ENCODE measurements around the gene CDK6. TPM values are rescaled to one million over a fixed set of nuclear protein-coding genes. Genes with fewer than 3 reads are reported as not detected.

The CDK6 gene
- total and polyA plus RNA-seq, 10 of the 15 experiments (the other 5 are each of a cell fraction or from before 2014, with no cell fraction given): 8.0 to 118 (median 45.8) TPM

DNA sequence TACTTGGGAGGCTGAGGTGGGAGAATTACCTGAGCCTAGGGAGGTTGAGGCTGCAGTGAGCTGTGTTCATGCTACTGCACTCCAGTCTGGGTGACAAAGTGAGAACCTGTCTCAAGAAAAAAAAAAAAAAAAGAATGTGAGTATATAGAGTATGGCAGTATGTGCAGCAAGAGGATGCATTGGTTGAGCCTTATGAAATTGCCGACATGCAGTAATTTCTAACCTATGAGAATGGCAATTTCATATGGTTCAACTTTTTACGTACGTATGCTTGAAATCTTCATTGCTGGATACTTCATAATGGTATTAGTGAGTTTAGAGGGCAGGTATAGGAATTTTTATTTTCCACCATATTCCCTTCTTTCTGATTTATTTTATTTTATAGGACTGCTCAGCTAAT, 241.6 kb downstream of the CDK6 start:
- TF ChIP-seq, protein P1, sequence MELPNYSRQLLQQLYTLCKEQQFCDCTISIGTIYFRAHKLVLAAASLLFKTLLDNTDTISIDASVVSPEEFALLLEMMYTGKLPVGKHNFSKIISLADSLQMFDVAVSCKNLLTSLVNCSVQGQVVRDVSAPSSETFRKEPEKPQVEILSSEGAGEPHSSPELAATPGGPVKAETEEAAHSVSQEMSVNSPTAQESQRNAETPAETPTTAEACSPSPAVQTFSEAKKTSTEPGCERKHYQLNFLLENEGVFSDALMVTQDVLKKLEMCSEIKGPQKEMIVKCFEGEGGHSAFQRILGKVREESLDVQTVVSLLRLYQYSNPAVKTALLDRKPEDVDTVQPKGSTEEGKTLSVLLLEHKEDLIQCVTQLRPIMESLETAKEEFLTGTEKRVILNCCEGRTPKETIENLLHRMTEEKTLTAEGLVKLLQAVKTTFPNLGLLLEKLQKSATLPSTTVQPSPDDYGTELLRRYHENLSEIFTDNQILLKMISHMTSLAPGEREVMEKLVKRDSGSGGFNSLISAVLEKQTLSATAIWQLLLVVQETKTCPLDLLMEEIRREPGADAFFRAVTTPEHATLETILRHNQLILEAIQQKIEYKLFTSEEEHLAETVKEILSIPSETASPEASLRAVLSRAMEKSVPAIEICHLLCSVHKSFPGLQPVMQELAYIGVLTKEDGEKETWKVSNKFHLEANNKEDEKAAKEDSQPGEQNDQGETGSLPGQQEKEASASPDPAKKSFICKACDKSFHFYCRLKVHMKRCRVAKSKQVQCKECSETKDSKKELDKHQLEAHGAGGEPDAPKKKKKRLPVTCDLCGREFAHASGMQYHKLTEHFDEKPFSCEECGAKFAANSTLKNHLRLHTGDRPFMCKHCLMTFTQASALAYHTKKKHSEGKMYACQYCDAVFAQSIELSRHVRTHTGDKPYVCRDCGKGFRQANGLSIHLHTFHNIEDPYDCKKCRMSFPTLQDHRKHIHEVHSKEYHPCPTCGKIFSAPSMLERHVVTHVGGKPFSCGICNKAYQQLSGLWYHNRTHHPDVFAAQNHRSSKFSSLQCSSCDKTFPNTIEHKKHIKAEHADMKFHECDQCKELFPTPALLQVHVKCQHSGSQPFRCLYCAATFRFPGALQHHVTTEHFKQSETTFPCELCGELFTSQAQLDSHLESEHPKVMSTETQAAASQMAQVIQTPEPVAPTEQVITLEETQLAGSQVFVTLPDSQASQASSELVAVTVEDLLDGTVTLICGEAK (IDR thresholded peaks at IDR 0.05; ENCODE audit: borderline replicate concordance): no peak
- TF ChIP-seq EGR1 (IDR thresholded peaks at IDR 0.05; ENCODE audit: borderline replicate concordance in 1 of 2, low read depth in 2 of 2, low read length in 2 of 2) (no peak), SMARCA5 (IDR thresholded peaks at IDR 0.05) (no peak), PML (IDR thresholded peaks at IDR 0.05; ENCODE audit: low read length) (no peak), TBL1XR1 (IDR thresholded peaks at IDR 0.05; ENCODE audit: low read depth, low read length) (no peak), POLR2A (IDR thresholded peaks at IDR 0.05; ENCODE audit: low read depth, low read length) (no peak), KAT2A (conservative IDR thresholded peaks at IDR 0.05; ENCODE audit: control insufficient read depth, low read depth, low read length) (no peak)
- TF ChIP-seq, protein P2, sequence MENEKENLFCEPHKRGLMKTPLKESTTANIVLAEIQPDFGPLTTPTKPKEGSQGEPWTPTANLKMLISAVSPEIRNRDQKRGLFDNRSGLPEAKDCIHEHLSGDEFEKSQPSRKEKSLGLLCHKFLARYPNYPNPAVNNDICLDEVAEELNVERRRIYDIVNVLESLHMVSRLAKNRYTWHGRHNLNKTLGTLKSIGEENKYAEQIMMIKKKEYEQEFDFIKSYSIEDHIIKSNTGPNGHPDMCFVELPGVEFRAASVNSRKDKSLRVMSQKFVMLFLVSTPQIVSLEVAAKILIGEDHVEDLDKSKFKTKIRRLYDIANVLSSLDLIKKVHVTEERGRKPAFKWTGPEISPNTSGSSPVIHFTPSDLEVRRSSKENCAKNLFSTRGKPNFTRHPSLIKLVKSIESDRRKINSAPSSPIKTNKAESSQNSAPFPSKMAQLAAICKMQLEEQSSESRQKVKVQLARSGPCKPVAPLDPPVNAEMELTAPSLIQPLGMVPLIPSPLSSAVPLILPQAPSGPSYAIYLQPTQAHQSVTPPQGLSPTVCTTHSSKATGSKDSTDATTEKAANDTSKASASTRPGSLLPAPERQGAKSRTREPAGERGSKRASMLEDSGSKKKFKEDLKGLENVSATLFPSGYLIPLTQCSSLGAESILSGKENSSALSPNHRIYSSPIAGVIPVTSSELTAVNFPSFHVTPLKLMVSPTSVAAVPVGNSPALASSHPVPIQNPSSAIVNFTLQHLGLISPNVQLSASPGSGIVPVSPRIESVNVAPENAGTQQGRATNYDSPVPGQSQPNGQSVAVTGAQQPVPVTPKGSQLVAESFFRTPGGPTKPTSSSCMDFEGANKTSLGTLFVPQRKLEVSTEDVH (IDR thresholded peaks at IDR 0.05; ENCODE audit: low read depth, partially characterized antibody): no peak
- Histone ChIP-seq H2AFZ (ENCODE audit: control insufficient read depth, low read depth, low read length) (no peak overlapping the region), H3K4me2 (ENCODE audit: control insufficient read depth, insufficient read depth) (no peak overlapping the region)

More for the DNA sequence above, 241.6 kb downstream of the CDK6 start:
- no peak overlapping the region for H3K4me3 ChIP-seq
- intact Hi-C loops (cut with micrococcal nuclease; ENCODE audit: unreplicated experiment) (loop anchor here (10.0 kb wide), 1 partner anchor 640 kb away; the partner anchor contains the start of gene VPS50), in situ Hi-C loops (cut with MboI) (loop anchor here (10.0 kb wide), 1 partner anchor 630 kb away; the partner anchor contains the start of gene HEPACAM2)
- no peaks in the 10 kb centered on the region for H4K20me1 ChIP-seq (ENCODE audit: control insufficient read depth, insufficient read depth)
- DNase-seq (ENCODE audit: low read depth, low spot score): no peak
- POLR2A ChIA-PET: interaction anchor here (0.6 kb wide), 1 partner anchor 65 kb away, joined by 6 read pairs; no protein-coding TSS in a partner anchor
- BruUV-seq (replicated peaks): no TSS peak
- RAD21 ChIA-PET (ENCODE audit: unreplicated experiment): interaction anchor here (0.7 to 0.8 kb wide), 2 partner anchors 166 to 241 kb away, joined by 3 read pairs; partner anchors contain the start of gene CDK6
- no peaks in the 10 kb centered on the region for H3K27me3 ChIP-seq (replicated peaks in 1 of 2; ENCODE audit: control insufficient read depth in 2 of 2, insufficient read depth in 2 of 2, low read length in 1 of 2)
- H3K4me1 ChIP-seq (ENCODE audit: control insufficient read depth, insufficient read depth, low read length): no peaks in the 10 kb centered on the region
- no peaks in the 10 kb centered on the region for H3K9me3 ChIP-seq (replicated peaks; ENCODE audit: control insufficient read depth, insufficient read depth, low read length)
- no peak overlapping the region for H3K9ac ChIP-seq (ENCODE audit: control insufficient read depth, insufficient read depth, low read length)
- H3K36me3 ChIP-seq (ENCODE audit: control insufficient read depth in 2 of 2, insufficient read depth in 2 of 2, low read length in 1 of 2): no peaks in the 10 kb centered on the region
- CTCF ChIA-PET: interaction anchor here (1.4 to 1.9 kb wide), 2 partner anchors 17 to 27 kb away, joined by 4 to 5 read pairs; no protein-coding TSS in a partner anchor
- FAIRE-seq: no peak
- peaks cover 4% of the 10 kb centered on the region for H3K79me2 ChIP-seq (ENCODE audit: control insufficient read depth, insufficient read depth, low read length)
- WGBS (ENCODE audit: insufficient coverage, insufficient replicate concordance, low lambda C conversion rate, missing lambda C conversion rate): 98% methylated on average over 3 of the region's 3 CpGs
- no peak for ATAC-seq
- SMC1A ChIA-PET (ENCODE audit: uncharacterized antibody, unreplicated experiment): interaction anchor here (0.5 to 1.0 kb wide), 2 partner anchors 358 to 463 kb away, joined by 3 read pairs; no protein-coding TSS in a partner anchor
- no peak overlapping the region for H3K27ac ChIP-seq (ENCODE audit: control insufficient read depth, insufficient read depth)

Measured in GM12878 (cell line).